NCI-H1436 treated with DMSO at 0.1 percent for 48 hours (cell line): ENCODE measurements around the gene GRK1.

Experiments used
- DNase-seq: peaks from one replicate; lab custom pipeline; 2025; lab: John Stamatoyannopoulos, UW

Gene GRK1

GRCh38 chr13:113632706-113633484 lies 34.1 kb upstream of the GRK1 start:
- no peak for DNase-seq

GRCh38 chr13:113633485-113633873 lies 33.5 kb upstream of the GRK1 start:
- DNase-seq, result no peak

- DNase-seq, result no peak
Observed at GRCh38 chr13:113634279-113635047, 32.6 kb upstream of the GRK1 start.

- DNase-seq, result no peak
Observed at GRCh38 chr13:113635048-113635420, 32.0 kb upstream of the GRK1 start.

- no peak for DNase-seq
Observed at GRCh38 chr13:113635709-113636108, 31.3 kb upstream of the GRK1 start.

DNA sequence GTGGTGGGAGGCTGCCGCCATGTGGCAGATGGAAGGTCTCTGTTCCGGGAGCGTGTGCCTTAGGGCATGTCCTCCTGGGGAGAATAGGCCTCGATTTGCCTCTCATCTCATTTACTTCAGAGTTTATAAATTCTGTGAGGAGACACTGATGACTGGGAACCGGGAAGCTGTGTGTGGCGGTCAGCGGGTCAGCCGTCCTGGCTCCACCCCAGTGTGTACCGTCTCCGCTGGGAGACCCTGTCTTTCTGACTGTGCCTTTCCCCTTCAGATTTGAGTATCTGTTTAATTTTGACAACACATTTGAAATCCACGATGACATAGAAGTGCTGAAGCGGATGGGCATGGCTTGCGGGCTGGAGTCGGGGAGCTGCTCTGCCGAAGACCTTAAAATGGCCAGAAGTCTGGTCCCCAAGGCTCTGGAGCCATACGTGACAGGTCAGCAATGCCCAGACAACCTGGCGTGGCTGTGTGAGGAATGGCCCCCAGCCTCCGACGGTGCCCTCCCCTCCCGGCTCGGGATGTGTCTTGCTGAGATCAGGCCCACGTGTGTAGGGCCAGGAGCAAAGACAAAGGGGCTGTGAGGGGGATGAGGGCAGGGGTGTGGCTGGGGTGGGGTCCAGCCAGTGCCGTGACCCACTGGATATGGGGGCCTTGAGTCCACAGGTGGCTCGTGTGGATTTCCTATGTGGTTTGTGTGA lies 30.6 kb upstream of the GRK1 start:
- DNase-seq, result no peak

DNA sequence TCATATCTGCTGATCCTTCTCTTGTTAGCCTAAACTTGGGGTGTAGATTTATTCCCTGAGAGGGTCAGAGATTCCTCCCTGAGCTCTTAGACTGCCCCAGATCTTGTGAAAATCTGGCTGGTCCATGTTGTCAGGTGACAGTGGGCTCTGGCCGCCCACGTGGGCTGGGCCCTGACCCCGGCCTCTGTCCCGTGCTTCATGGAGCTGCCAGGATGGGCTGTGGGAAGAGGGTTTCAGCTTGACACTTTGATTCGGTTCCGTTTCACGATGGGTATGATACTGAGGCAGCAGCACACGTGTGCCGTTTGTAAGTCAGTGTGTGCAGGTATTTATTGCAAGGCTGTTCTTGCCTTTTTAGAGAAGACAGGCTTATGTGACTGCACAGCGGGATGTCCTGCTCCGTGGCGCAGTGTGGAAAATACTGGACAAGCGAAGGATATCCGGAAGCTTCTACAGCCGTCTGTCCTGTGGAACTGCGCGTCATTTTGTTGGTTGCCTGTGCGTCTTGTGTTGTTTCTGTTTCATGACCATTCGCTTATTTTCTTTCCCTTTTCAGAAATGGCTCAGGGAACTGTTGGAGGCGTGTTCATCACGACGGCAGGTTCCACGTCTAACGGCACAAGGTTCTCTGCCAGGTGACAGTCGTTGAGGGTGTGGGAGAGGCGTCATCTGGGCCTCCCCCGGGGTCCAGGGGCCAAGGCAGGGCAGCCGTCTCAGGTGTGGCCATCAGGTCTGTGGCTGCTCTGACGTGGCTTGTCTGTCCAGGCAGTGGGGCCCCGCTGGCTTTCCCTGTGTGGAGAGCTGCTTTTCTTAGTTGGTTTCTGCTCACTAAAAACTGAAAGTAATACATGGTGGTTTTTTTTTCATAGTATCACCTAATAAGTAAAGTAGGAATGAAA lies 29.5 kb upstream of the GRK1 start:
- no peak for DNase-seq

DNA sequence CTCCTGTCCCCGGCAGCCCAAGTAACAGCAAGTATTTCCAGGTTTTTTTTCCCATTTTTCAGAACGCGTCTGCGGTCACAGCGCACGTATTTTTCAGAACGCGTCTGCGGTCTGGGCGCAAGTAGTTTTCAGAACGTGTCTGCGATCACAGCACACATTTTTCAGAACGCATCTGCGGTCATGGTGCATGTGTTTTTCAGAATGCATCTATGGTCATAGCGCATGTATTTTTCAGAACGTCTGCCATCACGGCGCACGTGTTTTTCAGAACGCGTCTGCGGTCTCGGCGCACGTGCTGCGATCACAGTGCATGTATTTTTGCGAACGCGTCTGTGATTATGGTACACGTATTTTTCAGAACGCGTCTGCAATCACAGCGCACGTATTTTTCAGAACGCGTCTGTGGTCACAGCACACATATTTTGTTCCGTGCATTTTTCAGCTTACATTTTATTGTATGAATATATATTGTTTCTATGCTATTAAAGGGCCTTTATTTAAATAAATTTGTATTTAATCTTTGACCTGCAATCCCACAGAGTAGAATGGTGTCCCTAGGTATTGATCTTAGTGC lies 28.8 kb upstream of the GRK1 start:
- no peak for DNase-seq

DNA sequence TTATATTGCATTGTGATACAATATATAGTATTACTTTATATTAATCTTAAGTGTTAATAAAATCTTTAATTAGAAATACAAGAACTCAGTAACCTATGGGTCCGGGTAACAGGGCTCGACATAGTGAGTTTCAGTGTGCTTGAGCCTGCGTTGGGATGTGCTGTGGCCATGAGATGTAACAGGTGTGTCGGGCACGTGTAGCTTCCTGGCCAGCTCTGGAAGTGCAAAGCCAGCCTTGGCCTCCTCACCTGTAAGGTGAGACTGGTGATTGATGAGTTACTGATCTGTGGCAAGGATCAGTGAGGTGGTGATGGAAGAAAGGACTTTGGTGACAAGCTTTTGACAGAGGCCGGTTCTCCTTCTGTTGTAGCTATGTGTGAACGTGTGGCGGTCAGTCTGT lies 28.2 kb upstream of the GRK1 start:
- DNase-seq, result no peak

- no peak for DNase-seq
Observed at GRCh38 chr13:113639616-113640262, 27.3 kb upstream of the GRK1 start.

- no peak for DNase-seq
Observed at GRCh38 chr13:113641426-113641825, 25.6 kb upstream of the GRK1 start.

- no peak for DNase-seq
Observed at GRCh38 chr13:113642563-113642962, 24.5 kb upstream of the GRK1 start.

- no peak for DNase-seq
Observed at GRCh38 chr13:113643593-113643992, 23.4 kb upstream of the GRK1 start.

DNA sequence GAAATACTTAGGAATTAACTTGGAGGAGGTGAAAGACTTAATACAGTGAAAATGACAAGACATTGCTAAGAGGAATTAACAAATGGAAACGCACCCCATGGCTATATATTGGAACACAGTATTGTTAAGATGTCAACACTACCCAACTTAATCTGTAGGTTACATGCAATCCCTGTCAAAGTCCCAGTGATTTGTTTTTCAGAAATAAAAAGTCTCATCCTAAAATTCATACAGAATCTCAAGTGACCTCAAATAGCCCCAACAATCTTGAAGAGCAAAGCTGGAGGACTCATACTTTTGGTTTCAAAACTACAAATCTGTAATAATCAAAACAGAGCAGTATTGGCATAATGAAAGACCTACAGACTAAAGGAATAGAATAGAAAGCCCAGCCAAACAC lies 22.2 kb upstream of the GRK1 start:
- DNase-seq, result no peak

DNA sequence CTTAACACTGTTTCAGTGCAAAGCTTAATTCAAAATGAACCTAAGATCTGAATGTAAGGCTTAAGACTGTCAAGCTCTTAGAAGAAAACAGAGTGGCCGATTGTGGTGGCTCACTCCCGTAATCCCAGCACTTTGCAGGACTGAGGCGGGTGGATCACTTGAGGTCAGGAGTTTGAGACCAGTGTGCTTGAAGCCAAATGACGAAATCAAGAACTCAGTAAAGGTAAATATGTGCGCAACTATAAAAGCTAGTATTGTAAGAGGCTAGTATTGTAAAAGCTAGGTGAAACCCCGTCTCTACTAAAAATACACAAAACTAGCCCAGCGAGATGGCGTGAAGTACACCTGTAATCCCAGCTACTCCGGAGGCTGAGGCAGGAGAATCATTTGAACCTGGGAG lies 21.7 kb upstream of the GRK1 start:
- DNase-seq, result no peak

- DNase-seq, result no peak
Observed at GRCh38 chr13:113646376-113646775, 20.6 kb upstream of the GRK1 start.

DNA sequence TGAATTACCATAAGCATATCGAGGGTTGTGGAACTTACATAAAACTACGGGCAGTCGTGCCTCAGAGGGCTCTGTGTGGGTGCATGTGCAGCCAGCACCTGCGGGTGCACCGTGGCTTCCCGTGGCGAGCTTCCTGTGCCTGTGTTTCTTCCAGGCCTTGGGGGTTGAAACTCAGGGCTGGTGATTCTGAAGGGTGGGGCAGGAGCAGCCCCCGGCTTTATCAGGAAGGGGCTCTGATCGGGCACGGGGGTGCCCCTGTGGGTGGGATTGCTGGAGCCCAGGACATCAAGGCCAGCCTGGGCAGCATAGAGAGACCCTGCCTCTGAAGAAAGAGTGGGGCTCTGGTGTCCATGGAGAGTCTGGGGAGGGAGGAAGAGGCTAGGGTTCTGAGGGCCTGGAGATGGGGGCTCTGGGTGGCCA lies 20.1 kb upstream of the GRK1 start:
- DNase-seq, result no peak

- DNase-seq, result peak; percentile 63
Observed at GRCh38 chr13:113647351-113648215, 19.4 kb upstream of the GRK1 start.

GRCh38 chr13:113648216-113648610 lies 18.8 kb upstream of the GRK1 start:
- DNase-seq, result no peak

- no peak for DNase-seq
Observed at GRCh38 chr13:113649212-113649611, 17.8 kb upstream of the GRK1 start.
